HK-2 (cell line): ENCODE data around the gene MYL11.
A peak's percentile ranks its signal among the peaks of the same experiment; 100 is the strongest.
"Not testable (repeated sequence)": the region's sequence is repeated elsewhere in the genome, so short reads cannot be mapped to it uniquely, and the experiment has no call there.

ENCODE experiments used
- DNase-seq: peaks from one replicate; pipeline ENCODE4 v3.0.0-alpha.2; 2018; ENCODE audit not compliant: unreplicated experiment

The MYL11 gene, protein sequence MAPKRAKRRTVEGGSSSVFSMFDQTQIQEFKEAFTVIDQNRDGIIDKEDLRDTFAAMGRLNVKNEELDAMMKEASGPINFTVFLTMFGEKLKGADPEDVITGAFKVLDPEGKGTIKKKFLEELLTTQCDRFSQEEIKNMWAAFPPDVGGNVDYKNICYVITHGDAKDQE

DNA sequence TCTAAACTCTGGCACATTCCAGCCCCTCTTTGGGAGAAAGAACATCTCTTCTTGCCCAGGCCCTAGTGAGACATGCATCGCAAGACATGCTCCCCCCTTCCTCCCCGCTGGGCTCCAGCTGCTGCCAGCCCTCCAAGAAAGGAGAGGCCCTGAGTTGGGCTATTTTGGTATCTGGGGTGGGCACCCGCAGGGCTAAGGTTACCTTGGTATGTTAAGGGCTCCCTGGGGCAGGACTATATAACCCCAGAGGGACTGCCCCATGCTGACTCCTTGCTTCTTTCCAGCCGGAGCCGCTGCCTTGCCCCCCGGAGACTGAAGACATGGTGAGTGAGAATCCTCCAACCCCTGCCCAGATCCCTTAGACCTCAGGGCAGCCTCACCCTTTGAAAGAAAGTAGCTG is at the start of gene MYL11:
Gene MYL11 (plus strand): TSS at position 265 of the 400 bp plus-strand sequence. CDS start 56 bp downstream, at position 321.
- no peak for DNase-seq

- peak; percentile 61 for DNase-seq
Measured at GRCh38 chr16:30334473-30334989, 40.1 kb upstream of the MYL11 start.

DNA sequence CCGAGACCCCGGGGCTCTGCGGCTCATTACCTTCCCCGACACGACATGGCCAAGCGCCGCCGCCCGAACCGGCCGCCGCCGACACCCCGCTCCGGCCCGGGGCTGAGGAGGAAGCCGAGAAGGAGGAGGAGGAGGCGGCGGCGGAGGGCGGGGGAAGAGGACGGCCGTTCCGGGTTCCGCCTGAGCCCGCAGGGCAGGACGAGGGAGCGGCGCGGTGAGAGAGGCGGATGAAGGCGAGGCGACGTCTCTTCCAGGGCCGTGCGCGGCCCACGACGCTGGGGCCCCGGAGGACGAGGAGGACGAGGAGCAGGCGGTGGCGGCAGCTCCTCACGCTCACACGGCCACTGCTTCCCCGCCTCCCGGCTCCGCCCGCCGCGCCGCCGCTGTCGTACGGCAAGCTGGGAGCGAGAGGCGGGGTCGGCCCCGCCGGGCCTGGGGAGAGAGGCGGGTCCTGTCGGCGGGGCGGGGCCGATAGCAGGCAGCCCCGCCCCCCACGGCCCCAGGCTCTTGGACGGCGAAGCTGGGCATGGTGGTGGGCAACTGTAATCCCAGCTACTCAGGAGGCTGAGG is 39.5 kb upstream of the MYL11 start:
- peak; percentile 65 for DNase-seq

DNA sequence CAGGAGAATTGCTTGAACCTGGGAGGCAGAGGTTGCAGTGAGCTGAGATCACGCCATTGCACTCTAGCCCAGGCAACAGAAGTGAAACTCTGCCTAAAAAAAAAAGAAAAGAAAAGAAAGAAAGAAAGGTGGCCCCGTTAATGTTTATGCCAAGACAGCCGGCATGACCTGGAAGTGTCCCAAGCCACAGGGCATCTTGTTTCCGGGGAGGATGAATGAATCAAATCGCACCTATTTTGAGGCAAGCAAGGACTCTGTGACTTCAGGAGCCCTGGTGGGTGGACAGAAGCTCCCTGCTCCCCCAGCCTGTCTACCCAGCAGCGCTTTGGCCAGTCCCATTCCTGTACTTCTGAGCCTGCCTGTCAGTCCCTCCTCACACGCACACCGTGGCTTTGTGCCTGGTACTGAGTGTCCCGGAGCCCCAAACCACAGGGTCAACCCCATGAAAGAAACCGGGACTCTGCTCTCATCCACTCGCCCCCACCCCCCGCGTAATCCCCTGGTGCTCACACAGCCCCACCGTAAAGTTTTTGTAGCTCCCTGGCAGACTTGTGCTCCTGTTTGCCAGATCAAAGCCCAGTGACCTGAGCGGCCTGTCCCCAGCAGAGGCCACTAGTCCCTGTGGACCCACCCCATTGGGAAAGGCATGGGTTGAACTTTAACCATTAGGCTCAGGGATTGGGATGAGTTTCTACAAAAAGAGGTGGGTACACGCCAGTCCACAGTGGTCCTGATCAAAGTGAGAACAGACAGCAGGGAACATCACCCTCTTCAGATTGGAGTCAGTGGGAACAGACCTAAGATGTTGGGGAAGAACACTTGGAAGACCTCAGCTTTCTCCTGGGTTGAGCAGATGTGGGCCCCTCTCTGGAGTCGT is 38.8 kb upstream of the MYL11 start:
- DNase-seq = peak; percentile 43

DNA sequence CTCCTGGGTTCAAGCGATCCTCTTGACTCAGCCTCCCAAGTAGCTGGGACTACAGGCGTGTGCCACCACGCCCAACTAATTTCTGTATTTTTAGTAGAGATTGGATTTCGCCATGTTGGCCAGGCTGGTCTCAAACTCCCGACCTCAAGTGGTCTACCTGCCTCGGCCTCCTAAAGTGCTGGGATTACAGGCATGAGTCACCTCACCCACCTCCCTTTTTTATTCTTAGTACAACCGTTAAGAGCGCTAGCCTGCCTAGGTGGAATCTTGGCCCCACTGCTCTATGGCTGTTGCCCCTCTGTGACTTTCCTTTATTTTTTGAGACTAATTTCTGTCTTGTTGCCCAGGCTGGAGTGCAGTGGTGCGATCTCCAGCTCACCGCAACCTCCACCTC is 36.6 kb upstream of the MYL11 start:
- DNase-seq = not testable (repeated sequence)

- DNase-seq = not testable (repeated sequence)
Measured at GRCh38 chr16:30338715-30339114, 35.9 kb upstream of the MYL11 start.

- DNase-seq = no peak
Measured at GRCh38 chr16:30340621-30341020, 34.0 kb upstream of the MYL11 start.

- not testable (repeated sequence) for DNase-seq
Measured at GRCh38 chr16:30341971-30342370, 32.6 kb upstream of the MYL11 start.

GRCh38 chr16:30342751-30343490 is 31.7 kb upstream of the MYL11 start:
- DNase-seq = no peak

DNA sequence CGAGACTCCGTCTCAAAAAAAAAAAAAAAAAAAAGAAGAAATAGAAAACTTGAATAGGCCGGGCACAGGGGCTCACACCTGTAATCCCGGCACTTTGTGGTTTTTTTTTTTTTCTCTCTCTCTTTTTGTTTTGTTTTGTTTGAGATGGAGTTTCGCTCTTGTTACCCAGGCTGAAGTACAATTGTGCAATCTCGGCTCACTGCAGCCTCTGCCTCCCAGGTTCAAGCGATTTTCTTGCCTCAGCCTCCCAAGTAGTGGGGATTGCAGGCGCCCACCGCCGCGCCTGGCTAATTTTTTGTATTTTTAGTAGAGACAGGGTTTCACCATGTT is 31.1 kb upstream of the MYL11 start:
- DNase-seq = not testable (repeated sequence)

DNA sequence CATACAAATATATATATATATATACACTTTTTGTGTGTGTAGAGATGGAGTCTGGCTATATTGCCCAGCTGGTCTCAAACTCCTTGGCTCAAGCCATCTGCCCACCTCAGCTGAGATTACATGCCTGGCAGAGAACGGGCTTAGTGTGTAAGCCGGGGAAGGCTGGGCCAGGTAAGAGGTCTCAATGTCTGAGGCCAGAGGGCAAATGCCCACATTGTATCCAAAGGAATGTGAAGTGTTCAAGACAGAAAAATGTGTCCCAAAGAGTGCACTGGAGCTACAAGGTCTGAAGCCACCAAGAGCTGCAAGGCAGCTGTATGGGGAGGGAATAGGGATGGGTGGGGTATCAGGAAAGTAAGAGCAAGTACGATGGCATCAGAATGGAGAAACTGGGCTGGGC is 28.3 kb upstream of the MYL11 start:
- DNase-seq = no peak

DNA sequence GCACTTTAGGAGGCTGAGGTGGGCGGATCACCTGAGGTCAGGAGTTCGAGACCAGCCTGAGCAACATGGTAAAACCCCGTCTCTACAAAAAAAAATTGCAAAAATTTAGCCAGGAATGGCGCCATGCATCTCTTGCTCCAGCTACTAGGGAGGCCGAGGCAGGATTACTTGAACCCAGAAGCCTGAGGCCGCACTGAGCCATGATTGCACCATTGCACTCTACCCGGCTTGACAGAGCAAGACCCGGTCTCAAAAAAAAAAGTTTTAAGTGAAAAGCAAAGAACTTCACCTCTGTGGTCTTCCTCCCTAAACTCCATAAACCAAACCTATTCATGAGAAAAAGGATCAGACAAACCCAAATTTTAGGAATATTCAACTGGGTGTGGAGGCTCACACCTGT is 26.5 kb upstream of the MYL11 start:
- no peak for DNase-seq

- DNase-seq = no peak
Measured at GRCh38 chr16:30348929-30349328, 25.7 kb upstream of the MYL11 start.

- no peak for DNase-seq
Measured at GRCh38 chr16:30349675-30350074, 24.9 kb upstream of the MYL11 start.

- DNase-seq = no peak
Measured at GRCh38 chr16:30350134-30350871, 24.3 kb upstream of the MYL11 start.

DNA sequence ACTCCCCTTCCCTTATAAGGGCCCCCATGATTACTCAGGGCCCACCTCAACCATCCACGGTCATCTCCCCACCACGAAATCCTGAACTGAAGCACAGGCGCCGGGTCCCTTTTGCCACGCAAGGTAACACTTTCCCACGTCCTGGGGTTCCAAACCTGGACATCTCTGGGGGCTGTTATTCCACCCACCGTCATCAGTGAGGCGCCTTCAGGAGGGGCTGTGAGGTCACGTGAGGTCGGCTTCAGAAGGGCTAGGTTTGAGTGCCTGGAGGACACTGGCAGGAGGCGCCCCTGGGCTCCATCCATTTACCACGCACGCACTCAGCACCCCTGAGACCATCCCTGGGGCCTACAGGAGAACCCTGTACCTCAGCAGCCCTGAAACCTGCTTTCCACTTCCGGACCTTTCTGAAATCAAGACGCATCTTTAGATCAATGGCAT is 23.6 kb upstream of the MYL11 start:
- no peak for DNase-seq

DNA sequence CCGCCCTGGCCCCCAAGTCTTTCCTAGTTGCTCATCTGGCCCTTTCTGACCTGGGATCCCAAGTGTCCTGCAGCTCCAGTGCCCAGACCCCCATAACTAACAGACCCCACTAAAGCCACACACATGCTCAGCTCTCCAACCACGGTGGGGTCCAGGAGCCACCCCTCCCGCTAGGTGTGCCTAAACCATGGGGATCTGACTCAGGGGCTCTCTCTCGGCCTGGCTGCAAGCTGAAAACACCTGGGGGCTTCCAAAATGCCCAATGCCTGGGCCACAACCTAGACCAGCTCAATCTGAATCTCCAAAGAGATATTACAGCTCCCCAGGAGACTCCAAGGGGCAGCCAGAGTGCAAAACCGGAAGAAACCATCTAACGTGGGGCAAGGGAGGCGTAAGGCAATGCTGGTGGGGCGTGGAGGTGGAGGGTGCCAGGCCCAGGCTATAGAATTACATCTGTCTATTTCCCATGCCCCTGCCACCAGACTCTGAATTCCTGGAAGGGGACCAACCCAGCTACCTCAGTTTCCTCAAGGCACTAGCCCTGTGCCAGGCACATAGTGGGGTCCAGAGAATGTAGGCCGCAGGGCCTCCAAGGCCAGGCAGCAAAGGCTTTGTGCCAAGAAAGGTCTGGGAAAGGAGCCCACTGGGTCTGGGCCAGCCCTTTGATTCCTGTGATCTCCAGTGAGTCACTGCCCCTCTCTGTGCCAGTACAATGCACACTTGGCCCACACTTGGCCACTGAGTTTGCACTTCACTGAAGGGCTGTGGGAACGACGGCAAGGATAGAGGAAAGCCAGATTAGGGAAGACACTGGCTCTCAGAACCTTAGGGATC is 22.8 kb upstream of the MYL11 start:
- DNase-seq = no peak

DNA sequence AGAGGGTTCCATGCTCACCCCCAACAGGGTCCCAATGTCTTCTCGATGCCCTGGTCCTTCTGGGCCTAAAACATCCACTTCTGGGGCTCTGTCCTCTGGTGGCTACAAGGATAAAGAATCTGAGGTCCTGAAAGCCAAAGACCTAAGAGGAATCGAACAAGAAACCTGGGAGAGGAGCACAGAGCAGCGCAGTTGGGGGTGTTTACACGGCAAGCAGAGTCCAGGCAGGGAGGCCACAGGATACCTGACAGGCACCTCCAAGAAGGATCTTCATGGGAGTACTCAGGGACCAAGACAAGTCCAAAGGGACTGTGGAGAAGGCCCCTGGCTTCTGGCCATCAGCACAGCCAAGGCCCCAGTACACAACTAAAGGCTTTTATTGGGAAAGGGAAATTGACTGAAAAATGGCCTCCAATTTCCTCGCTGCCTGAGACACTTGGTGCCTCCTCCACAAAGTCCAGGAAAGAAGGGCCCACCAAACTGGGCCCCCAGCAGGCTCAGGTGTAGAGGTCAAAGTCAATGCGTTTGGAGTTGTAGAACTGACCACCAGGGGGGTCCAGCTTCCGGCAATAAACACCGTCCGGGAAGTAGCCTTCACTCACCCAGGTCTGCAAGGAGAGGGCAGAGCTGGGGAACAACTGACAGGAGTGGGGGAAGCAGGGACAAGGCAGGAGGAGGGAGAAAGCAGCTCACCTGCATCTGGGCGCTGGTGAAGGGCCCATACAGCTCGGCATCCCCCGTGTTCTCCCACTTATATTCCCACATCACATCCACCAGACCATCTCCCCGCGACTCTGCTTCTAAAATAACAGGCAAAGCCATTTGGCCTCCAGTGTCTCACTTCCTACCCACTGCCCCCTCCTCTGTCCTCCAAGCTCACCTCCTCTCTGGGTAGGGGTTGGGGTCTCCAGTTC is 21.9 kb upstream of the MYL11 start:
- no peak for DNase-seq

DNA sequence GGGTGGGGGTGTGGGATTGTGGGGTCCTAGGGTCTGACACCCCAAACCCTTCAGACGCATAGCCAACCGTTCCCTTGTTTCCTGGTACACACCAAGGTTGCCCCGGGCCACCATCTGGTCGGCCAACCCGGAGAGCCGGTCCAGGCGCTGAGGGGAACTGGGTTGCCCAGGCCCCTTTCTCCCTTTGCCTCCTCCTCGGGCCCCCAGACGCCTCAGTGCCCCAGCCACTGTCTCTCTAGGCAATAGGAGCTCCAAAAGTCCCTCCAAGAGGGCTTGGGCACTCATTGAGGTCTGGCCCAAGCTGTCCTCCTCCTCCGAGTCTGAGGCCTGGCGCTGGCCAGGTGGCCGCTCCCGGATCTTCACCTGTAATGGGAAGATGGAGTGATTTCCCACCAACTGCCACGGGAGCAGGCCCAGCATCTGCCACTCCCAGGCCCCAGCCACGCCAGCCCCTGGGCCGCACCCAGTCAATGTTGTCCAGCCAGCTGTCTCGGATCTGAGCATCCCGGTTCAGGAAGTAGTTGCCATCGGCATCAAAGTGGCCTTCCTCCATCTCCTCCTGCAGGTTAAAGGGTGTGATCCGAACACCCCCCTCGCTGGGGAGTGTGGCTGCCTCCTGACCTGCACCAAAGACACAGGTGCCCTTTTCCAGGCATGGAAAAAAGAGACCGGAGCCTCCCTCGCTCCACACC is 21.0 kb upstream of the MYL11 start:
- no peak for DNase-seq
